ENCODE measurements around the gene TOR4A. TPM values are rescaled to one million over a fixed set of nuclear protein-coding genes. Genes with fewer than 3 reads are reported as not detected.
A peak's percentile ranks its signal among the peaks of the same experiment; 100 is the strongest.

TOR4A gene
- total and polyA plus RNA-seq, 3 donors from 2014 or later = 2.1 to 4.5 (median 3.4) TPM

DNA sequence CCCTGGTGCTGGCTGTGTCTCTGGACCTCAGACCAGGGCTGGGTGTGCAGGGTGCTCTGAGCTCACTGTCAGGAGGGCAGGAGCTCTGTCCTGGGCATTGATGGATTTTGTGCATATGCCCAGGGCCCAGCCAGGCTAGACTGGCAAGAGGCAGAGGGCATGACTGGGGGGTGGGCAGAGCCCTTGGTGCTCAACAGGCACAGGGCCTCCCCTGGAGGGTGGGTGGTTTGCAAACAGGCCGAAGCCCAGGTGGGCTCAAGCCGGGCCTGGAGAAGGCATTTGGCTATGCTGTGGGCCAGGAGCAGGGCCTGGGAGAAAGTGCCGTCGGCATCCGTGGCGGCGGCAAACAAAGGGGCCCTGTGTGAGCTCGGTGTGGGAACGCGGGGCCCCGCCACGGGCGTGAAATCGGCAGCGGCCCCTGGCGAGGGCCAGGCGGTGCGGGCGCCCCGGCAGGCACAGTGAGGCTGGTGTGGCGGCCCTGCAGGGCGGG, 26.4 kb downstream of the TOR4A start:
- Histone ChIP-seq H3K27me3 (no peaks in the 10 kb centered on the region), H3K27ac (no peak overlapping the region), H3K4me1 (peaks cover 36% of the 10 kb centered on the region), H3K9me3 (no peaks in the 10 kb centered on the region), H3K4me3 (no peak overlapping the region), H3K36me3 (ENCODE audit: low read depth, missing control alignments) (no peaks in the 10 kb centered on the region)
- intact Hi-C loops (cut with DNase I; ENCODE audit: low total_unique reads) = no loop called here
- no peak for DNase-seq
- TF ChIP-seq, protein P1, sequence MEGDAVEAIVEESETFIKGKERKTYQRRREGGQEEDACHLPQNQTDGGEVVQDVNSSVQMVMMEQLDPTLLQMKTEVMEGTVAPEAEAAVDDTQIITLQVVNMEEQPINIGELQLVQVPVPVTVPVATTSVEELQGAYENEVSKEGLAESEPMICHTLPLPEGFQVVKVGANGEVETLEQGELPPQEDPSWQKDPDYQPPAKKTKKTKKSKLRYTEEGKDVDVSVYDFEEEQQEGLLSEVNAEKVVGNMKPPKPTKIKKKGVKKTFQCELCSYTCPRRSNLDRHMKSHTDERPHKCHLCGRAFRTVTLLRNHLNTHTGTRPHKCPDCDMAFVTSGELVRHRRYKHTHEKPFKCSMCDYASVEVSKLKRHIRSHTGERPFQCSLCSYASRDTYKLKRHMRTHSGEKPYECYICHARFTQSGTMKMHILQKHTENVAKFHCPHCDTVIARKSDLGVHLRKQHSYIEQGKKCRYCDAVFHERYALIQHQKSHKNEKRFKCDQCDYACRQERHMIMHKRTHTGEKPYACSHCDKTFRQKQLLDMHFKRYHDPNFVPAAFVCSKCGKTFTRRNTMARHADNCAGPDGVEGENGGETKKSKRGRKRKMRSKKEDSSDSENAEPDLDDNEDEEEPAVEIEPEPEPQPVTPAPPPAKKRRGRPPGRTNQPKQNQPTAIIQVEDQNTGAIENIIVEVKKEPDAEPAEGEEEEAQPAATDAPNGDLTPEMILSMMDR (IDR thresholded peaks at IDR 0.05) = no peak
- TF ChIP-seq POLR2A (IDR thresholded peaks at IDR 0.05) = no peak
- 87 to 90% methylated on average over 15 to 22 of the region's 22 CpGs for WGBS, 2 donors

DNA sequence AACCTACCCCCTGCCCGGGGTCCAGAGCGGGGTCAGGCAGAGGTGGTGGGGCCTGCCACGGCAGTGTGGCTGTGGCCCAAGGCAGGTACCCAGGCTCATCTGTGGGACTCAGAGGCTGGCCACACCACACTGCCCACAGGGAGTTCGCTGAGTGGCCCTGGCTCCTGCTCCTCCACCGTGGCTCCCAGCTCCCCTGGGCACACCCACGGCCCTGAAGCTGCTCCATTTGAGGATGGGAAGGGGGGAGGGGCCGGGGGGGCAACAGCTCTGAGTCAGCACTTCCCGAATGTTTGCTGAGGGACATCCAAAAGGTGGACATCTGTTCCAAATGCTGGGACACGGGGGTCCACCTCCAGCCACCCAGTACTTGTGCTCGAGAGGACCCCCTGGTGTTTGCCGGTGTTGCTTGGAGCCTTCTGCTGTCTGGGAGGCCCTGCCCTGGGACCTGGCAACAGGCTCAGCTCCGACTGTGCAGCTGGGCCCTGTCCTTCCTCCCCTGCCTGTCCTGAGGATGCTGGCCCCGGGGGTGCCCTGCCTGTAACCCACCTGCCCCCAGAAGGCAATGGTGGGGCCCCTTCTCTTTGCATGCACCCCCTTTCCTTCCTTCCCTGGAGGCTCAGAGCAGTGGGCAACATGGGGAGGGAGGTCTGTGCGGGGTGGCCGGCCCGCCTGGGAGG, 27.0 kb downstream of the TOR4A start:
- TF ChIP-seq, protein P1 (IDR thresholded peaks at IDR 0.05) = peak in 1 of 3 experiments; percentile 14
- TF ChIP-seq POLR2A (IDR thresholded peaks at IDR 0.05) = no peak
- no peaks in the 10 kb centered on the region for H3K27me3 ChIP-seq
- DNase-seq = no peak
- H3K36me3 ChIP-seq (ENCODE audit: low read depth, missing control alignments) = no peaks in the 10 kb centered on the region
- H3K4me1 ChIP-seq = peaks cover 36% of the 10 kb centered on the region
- 36 to 45% methylated on average over 5 to 16 of the region's 16 CpGs for WGBS, 2 donors
- peak overlapping the region in 1 of 2 donors; percentile 18 for H3K27ac ChIP-seq
- intact Hi-C loops (cut with DNase I; ENCODE audit: low total_unique reads) = no loop called here
- H3K9me3 ChIP-seq = no peaks in the 10 kb centered on the region
- H3K4me3 ChIP-seq = no peak overlapping the region

DNA sequence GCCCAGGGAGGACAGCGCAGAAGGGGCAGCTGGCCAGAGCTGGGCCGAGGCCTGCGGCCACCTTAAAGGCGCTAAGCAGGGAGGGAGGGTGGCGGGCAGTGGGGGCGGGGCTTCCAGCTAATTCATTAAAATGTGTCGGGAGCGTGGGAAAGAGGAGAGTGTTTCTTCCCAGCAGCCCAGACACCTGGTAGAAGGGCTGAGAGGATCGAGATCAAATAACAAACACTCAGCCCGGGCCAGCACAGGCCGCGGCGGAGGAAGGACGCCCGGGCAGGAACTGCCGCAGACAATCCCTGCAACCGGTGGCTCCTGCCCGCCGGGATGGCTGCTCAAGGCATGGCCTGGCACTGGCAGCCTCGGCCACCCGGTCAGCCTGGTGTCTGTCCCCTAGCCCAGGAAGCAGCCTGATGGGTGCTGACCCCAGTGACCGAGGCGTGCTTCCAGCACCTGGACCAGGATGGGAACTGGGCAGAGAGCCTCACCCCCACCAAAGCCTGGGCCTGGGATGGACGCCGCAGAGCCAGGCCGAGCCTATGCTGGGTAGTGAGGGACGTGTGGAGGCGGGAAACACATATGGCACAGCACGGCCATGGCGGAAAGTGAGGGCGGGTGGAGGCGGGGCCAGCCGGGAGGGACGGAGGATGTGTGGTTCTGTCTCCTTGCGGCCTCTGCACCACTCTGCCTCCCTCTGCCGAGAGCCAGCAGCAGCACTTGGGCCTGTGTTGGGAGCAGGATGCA, 27.7 kb downstream of the TOR4A start:
- Histone ChIP-seq H3K27ac (peak overlapping the region in 1 of 2 donors; percentile 18), H3K4me3 (no peak overlapping the region), H3K4me1 (peaks cover 36% of the 10 kb centered on the region), H3K9me3 (no peaks in the 10 kb centered on the region), H3K27me3 (no peaks in the 10 kb centered on the region), H3K36me3 (ENCODE audit: low read depth, missing control alignments) (no peaks in the 10 kb centered on the region)
- intact Hi-C loops (cut with DNase I; ENCODE audit: low total_unique reads) = no loop called here
- TF ChIP-seq, protein P1 (IDR thresholded peaks at IDR 0.05) = no peak
- TF ChIP-seq POLR2A (IDR thresholded peaks at IDR 0.05) = no peak
- no peak for DNase-seq
- WGBS, 2 donors = 34 to 43% methylated on average over 13 to 36 of the region's 36 CpGs

DNA sequence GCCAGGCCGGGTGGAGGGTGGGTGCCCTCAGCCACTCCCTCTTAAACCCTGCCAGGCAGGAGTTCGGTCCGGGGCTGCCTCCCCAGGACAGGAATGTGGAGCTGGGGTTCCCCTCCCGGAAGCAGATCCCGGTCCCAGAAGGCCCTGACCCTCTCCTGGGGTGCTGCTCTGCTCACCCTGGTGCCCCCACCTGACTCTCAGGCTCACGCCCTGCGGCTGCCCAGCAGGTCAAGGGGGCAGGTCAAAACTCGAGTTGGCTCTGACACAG, 28.2 kb downstream of the TOR4A start:
- Histone ChIP-seq H3K9me3 (no peaks in the 10 kb centered on the region), H3K27ac (peak overlapping the region in 1 of 2 donors; percentile 19), H3K4me1 (peaks cover 36% of the 10 kb centered on the region), H3K36me3 (ENCODE audit: low read depth, missing control alignments) (no peaks in the 10 kb centered on the region), H3K27me3 (no peaks in the 10 kb centered on the region), H3K4me3 (no peak overlapping the region)
- intact Hi-C loops (cut with DNase I; ENCODE audit: low total_unique reads) = no loop called here
- TF ChIP-seq POLR2A (IDR thresholded peaks at IDR 0.05) = no peak
- TF ChIP-seq, protein P1 (IDR thresholded peaks at IDR 0.05) = no peak
- WGBS, 2 donors = 29 to 30% methylated on average over 6 to 8 of the region's 8 CpGs
- DNase-seq = no peak
